Activated CD8-positive, alpha-beta memory T cell treated with anti-CD3 and anti-CD28 coated beads, Interleukin-2, amount 50 U/mL, for 1 hour (primary cell): Measurements from ENCODE around the gene KDM4B.
"Not testable (repeated sequence)": the region's sequence is repeated elsewhere in the genome, so short reads cannot be mapped to it uniquely, and the experiment has no call there.

Experiments
- DNase-seq: peaks from one replicate; pipeline ENCODE4 v3.0.0-alpha.2; 2020; ENCODE audit errors: extremely low read depth

Gene KDM4B

DNA sequence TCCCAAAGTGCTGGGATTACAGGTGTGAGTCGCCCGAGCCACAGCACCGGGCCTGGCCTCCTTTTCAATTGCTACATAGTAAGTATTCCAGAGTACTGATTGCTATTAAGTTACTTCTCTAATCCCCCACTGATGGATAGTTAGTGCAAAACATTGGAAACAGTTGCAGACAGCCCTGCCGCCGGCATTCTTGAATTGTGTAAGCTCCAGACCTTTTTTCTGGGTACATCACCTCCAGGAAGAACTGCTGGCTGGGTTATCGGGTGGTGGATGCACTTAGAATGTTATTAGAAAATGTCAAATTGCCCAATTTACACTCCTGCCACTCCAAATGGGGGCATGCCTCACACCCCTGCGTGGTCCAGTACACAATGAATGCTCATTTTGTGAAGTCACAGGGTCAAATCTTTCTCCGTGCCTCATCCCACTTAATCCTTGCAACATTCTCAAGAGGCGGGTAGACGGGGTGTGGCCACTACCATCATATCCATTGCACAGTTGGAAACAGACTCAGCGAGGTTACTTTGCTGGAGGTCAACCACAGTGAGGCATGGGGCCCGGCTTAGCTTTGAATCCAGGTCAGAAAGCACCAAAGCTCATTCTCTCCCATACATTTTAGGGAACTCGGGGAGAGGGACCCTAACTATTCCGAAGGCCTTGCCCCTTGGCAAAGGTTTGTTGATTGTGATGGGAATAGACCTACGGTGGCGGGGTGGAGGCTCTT, 1.0 kb upstream of the KDM4B start:
- DNase-seq, result no peak

- DNase-seq, result no peak
Observed at GRCh38 chr19:4969292-4969771, 419 bp downstream of the KDM4B start.

- no peak for DNase-seq
Observed at GRCh38 chr19:4969772-4970531, 1.0 kb downstream of the KDM4B start.

- no peak for DNase-seq
Observed at GRCh38 chr19:4970558-4971423, 1.9 kb downstream of the KDM4B start.

- DNase-seq, result no peak
Observed at GRCh38 chr19:4971424-4971793, 2.5 kb downstream of the KDM4B start.

GRCh38 chr19:4971816-4972495, 3.0 kb downstream of the KDM4B start:
- DNase-seq, result no peak

- no peak for DNase-seq
Observed at GRCh38 chr19:4972509-4973230, 3.8 kb downstream of the KDM4B start.

GRCh38 chr19:4974880-4975469, 6.1 kb downstream of the KDM4B start:
- DNase-seq, result no peak

- not testable (repeated sequence) for DNase-seq
Observed at GRCh38 chr19:4975601-4976000, 6.7 kb downstream of the KDM4B start.

DNA sequence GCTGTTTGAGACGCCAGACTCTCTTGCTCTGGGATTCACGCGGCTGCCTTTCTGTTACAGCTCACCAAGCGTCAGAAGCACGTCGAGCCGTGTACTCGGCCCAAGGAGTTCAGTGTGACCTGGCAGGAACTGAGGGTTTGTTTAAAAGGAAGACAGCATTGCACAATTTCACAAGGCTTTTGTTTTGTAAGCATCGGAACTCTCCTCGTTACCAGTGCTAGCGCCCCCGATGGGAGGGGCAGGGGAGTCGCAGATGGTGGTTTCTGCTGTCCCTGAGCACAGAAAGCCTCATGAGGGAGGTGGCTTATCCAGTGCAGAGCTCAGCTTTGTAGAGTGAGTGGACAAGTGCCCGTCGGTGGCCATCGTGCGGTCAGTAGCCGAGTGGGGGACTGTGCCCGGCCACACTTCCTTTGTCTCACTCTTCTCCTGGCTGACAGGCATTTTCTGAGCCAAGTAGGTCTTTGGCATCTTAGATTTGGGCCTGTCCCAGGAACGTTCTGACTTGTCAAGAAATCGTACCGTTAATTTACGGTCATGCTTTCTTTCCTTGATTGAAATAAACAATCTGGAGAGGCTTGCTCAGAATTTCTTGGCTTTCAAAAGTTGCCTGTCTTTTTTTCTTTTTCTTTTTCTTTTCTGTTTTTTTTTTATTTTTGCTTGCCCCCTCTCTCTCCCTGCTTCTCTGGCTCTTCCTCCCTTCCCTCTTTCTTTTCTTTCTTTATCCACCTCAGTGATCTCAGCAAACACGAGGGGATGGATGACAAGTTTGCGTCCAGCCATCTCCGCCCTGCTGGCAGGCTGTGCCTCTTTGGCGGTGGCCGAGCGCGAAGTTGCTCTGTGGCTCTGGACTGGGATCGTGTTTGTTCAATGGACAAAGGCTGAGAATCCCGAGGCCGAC, 7.7 kb downstream of the KDM4B start:
- DNase-seq, result no peak

DNA sequence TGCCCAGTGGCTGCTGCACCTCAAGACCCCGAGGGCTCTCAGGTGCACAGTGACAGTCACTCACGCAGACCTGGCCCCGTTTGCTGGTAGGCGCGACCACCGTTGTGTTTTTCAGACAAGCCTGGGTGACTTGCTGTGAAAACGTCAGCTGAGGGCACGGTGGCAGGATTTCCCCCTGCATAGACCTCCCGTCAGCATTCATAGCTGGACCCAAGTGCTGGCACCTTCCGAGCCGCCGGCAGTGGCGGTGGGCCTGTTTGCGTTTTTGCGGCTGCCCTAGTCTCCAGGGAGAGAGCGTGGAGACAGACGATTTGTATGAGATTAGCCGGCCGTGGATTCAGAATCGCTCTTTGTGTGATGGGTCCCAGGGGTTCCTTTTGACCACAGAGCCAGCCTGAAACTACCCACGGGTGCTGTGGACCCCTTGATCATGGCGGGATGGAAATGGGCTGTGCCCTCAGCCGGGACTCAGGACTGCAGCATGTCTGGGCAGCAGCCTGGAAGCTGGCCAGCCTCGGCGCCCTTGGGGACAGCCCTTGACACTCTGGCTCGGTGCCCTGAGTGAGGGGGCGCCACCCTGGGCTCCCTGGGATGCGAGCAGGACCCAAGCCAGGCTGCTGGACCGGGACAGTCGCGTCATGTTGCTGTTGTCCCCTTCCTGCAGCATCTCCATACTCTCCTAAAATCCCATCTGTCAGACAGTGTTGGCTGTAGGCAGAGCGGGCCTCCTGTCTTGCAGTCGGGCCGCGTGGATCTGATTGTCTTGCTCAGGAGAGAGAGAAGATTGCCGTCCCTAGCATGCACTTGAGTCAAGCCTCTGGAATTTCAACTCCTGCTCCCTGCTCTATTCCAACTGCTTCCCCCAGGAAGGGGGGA, 8.6 kb downstream of the KDM4B start:
- no peak for DNase-seq

GRCh38 chr19:4979211-4979807, 10.4 kb downstream of the KDM4B start:
- no peak for DNase-seq

DNA sequence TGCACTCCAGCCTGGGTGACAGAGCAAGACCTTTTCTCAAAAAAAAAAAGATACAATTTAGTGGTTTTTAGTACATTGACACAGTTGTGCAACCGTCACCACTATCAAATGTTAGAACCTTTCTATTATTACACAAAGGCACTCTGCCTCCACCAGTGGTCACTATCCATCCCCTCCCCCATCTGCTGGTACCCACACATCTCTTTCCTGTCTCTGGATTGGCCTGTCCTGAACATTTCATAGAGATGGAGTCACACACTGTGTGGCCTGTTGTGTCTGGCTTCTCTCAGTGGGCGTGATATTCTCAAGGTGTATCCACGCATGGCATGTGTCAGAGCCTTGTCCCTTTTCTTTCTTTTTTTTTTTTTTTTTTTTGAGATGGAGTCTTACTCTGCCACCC, 11.2 kb downstream of the KDM4B start:
- no peak for DNase-seq

DNA sequence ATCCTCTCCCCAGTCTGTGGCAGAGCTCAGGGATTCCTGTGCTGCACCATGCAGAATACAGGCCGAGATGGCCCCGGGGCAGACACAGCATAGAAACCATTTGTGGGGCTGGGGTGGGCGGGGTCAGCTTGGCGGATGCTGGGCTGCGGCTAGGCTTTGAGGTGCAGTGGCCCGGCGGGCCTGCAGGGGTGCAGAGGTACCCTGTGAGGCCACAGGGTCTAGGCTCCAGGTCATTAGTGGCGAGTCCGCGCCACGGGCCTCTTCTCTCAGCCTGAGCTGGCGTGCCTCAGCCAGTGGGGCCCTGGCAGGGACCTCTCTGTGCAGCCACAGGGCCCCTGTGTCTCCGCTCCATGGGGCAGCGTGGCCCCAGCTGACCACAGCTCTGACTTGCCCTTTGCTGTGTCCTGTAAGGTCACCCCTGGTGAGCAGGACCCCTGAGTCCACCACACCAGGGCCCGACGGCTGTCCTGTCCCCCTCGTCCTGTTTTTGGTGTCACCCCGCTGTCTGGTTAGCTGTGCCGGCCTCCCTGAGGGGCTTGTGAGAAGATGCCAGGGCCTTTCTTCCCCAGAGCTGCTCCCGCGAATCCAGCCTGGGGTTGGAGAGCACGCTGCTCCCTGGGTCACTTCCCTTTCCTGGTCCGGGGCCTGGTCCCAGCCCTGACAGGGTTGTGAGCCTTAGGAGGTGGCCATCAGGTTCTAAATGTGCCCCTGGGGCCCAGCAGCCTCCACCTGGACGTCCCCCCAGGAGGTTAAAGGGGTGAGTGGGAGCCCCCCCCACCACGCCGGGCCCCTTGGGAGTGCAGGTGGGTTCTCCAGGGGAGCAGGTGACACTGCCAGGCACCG, 12.1 kb downstream of the KDM4B start:
- no peak for DNase-seq

- no peak for DNase-seq
Observed at GRCh38 chr19:4981681-4981958, 12.7 kb downstream of the KDM4B start.

DNA sequence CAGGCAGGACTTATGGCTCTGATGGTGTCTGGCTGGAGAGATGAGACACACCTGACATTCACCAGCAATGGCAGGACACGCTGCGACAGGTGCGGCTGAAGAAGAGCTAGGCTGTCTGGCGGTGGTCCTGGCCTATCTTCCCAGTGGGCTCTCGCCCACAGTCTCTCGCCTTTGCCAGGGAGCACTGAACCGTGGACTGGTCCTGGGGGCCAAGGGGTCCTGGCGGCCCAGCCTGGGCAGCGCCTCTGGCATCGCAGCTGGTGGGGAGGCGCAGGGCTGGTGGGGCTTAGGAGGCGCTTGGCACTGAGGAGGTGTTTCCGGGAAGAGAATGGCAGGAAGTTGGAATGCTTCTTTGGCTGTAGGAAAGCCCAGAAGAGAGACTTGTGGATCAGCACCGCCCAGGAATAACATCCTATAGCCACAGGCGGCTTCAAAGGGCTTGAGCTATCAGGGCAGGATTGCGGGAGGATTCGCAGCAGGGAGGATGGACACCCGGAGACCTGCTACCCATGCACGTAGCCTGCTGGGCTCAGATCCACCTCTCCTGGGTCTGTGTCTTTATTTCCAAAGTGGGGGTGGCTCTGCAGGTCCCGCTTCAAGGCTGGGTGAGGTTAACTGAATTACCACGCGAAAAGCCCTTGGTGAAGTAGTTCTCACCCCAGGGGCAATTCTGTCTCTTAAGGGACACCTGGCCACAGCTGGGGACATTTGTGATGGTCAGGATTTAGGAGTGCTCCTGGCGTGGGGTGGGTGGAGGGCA, 14.6 kb downstream of the KDM4B start:
- no peak for DNase-seq

GRCh38 chr19:4984106-4984380, 15.1 kb downstream of the KDM4B start:
- DNase-seq, result no peak
